Measurements from ENCODE around the gene CXCL16. TPM values are rescaled to one million over a fixed set of nuclear protein-coding genes. Genes with fewer than 3 reads are reported as not detected.

The CXCL16 gene
- total and polyA plus RNA-seq, 2 of the 13 experiments (the other 11 are each of a cell fraction or from before 2014, with no cell fraction given), result 9.4 to 101 TPM

DNA sequence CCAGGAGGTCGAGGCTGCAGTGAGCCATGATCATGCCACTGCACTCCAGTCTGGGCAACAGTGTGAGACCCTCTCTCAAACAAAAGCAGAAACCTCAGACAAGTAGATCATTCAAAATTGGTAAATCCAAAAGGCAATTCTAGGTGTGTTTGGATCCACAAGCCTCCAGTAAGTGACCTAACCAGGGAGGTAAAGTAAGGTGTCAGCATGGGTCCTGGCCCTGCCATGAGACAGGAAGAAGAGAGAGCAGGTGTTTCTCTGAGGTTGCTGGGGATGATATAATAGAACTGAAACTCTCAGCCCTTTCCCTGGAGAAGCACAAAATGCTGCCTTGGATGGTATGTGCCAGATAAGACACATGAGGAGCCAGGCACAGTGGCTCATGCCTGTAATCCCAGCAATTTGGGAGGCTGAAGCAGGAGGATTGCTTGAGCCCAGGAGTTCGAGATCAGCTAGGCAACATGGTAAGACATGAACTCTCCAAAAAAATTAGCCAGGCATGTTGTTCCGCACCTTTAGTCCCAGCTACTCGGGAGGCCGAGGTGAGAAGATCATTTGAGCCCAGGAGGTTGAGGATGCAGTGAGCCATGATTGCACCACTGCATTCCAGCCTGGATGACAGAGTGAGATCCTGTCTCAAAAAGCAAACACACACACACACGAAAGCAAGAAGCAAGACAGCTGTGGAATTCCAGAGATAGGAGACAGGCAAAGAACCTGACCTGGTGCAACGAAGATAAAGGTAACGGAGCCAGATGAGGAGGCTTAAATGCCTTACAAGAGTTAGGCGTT lies 38.4 kb upstream of the CXCL16 start (continued):
- TF ChIP-seq, protein P1, sequence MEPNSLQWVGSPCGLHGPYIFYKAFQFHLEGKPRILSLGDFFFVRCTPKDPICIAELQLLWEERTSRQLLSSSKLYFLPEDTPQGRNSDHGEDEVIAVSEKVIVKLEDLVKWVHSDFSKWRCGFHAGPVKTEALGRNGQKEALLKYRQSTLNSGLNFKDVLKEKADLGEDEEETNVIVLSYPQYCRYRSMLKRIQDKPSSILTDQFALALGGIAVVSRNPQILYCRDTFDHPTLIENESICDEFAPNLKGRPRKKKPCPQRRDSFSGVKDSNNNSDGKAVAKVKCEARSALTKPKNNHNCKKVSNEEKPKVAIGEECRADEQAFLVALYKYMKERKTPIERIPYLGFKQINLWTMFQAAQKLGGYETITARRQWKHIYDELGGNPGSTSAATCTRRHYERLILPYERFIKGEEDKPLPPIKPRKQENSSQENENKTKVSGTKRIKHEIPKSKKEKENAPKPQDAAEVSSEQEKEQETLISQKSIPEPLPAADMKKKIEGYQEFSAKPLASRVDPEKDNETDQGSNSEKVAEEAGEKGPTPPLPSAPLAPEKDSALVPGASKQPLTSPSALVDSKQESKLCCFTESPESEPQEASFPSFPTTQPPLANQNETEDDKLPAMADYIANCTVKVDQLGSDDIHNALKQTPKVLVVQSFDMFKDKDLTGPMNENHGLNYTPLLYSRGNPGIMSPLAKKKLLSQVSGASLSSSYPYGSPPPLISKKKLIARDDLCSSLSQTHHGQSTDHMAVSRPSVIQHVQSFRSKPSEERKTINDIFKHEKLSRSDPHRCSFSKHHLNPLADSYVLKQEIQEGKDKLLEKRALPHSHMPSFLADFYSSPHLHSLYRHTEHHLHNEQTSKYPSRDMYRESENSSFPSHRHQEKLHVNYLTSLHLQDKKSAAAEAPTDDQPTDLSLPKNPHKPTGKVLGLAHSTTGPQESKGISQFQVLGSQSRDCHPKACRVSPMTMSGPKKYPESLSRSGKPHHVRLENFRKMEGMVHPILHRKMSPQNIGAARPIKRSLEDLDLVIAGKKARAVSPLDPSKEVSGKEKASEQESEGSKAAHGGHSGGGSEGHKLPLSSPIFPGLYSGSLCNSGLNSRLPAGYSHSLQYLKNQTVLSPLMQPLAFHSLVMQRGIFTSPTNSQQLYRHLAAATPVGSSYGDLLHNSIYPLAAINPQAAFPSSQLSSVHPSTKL (CRISPR knock-in tag; IDR thresholded peaks at IDR 0.05), result peak; percentile 92
- TF ChIP-seq POLR2A (IDR thresholded peaks at IDR 0.05; ENCODE audit: insufficient read depth in 1 of 2, low read depth in 2 of 2, low read length in 2 of 2) (no peak; a peak in 1 of 4 replicates), MEIS2 (CRISPR knock-in tag; IDR thresholded peaks at IDR 0.05) (peak; percentile 83; the same call in 1 of the 2 replicates), ZNF709 (CRISPR knock-in tag; IDR thresholded peaks at IDR 0.05) (no peak), SKI (IDR thresholded peaks at IDR 0.05; ENCODE audit: partially characterized antibody) (peak; percentile 62), HMG20B (CRISPR knock-in tag; conservative IDR thresholded peaks at IDR 0.05) (0 out of 2 replicates have a peak, but pooled peaks have one; percentile 67), ATF7 (IDR thresholded peaks at IDR 0.05) (no peak), ATF7 (CRISPR knock-in tag; IDR thresholded peaks at IDR 0.05) (no peak), ZNF746 (CRISPR knock-in tag; IDR thresholded peaks at IDR 0.05) (peak; percentile 51; the same call in 1 of the 2 replicates), ZNF121 (CRISPR knock-in tag; IDR thresholded peaks at IDR 0.05) (0 out of 2 replicates have a peak, but pooled peaks have one; percentile 18), ZNF841 (CRISPR knock-in tag; IDR thresholded peaks at IDR 0.05; ENCODE audit: borderline replicate concordance) (no peak), FLYWCH1 (CRISPR knock-in tag; IDR thresholded peaks at IDR 0.05) (no peak), MTA1 (CRISPR knock-in tag; IDR thresholded peaks at IDR 0.05; ENCODE audit: borderline replicate concordance) (no peak), ZNF773 (CRISPR knock-in tag; IDR thresholded peaks at IDR 0.05; ENCODE audit: borderline replicate concordance) (no peak)
- TF ChIP-seq, protein P2, sequence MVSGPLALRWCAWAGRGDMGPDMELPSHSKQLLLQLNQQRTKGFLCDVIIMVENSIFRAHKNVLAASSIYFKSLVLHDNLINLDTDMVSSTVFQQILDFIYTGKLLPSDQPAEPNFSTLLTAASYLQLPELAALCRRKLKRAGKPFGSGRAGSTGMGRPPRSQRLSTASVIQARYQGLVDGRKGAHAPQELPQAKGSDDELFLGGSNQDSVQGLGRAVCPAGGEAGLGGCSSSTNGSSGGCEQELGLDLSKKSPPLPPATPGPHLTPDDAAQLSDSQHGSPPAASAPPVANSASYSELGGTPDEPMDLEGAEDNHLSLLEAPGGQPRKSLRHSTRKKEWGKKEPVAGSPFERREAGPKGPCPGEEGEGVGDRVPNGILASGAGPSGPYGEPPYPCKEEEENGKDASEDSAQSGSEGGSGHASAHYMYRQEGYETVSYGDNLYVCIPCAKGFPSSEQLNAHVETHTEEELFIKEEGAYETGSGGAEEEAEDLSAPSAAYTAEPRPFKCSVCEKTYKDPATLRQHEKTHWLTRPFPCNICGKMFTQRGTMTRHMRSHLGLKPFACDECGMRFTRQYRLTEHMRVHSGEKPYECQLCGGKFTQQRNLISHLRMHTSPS (CRISPR knock-in tag; IDR thresholded peaks at IDR 0.05; ENCODE audit: low read depth), result no peak
- TF ChIP-seq, protein P3, sequence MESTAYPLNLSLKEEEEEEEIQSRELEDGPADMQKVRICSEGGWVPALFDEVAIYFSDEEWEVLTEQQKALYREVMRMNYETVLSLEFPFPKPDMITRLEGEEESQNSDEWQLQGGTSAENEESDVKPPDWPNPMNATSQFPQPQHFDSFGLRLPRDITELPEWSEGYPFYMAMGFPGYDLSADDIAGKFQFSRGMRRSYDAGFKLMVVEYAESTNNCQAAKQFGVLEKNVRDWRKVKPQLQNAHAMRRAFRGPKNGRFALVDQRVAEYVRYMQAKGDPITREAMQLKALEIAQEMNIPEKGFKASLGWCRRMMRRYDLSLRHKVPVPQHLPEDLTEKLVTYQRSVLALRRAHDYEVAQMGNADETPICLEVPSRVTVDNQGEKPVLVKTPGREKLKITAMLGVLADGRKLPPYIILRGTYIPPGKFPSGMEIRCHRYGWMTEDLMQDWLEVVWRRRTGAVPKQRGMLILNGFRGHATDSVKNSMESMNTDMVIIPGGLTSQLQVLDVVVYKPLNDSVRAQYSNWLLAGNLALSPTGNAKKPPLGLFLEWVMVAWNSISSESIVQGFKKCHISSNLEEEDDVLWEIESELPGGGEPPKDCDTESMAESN (CRISPR knock-in tag; conservative IDR thresholded peaks at IDR 0.05), result peak; percentile 49; the same call in 1 of the 2 replicates
- TF ChIP-seq, protein P4, sequence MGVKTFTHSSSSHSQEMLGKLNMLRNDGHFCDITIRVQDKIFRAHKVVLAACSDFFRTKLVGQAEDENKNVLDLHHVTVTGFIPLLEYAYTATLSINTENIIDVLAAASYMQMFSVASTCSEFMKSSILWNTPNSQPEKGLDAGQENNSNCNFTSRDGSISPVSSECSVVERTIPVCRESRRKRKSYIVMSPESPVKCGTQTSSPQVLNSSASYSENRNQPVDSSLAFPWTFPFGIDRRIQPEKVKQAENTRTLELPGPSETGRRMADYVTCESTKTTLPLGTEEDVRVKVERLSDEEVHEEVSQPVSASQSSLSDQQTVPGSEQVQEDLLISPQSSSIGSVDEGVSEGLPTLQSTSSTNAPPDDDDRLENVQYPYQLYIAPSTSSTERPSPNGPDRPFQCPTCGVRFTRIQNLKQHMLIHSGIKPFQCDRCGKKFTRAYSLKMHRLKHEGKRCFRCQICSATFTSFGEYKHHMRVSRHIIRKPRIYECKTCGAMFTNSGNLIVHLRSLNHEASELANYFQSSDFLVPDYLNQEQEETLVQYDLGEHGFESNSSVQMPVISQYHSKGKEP (CRISPR knock-in tag; IDR thresholded peaks at IDR 0.05), result no peak
- TF ChIP-seq, protein P5, sequence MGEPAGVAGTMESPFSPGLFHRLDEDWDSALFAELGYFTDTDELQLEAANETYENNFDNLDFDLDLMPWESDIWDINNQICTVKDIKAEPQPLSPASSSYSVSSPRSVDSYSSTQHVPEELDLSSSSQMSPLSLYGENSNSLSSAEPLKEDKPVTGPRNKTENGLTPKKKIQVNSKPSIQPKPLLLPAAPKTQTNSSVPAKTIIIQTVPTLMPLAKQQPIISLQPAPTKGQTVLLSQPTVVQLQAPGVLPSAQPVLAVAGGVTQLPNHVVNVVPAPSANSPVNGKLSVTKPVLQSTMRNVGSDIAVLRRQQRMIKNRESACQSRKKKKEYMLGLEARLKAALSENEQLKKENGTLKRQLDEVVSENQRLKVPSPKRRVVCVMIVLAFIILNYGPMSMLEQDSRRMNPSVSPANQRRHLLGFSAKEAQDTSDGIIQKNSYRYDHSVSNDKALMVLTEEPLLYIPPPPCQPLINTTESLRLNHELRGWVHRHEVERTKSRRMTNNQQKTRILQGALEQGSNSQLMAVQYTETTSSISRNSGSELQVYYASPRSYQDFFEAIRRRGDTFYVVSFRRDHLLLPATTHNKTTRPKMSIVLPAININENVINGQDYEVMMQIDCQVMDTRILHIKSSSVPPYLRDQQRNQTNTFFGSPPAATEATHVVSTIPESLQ (CRISPR knock-in tag; conservative IDR thresholded peaks at IDR 0.05), result no peak

Data from HepG2 (cell line).